SK-N-MC (cell line): ENCODE data around the gene PTPRN.

Experiments
- EZH2 ChIP-seq: fragments of 200-600 bp; sonication (generic); IDR thresholded peaks from one replicate; pipeline ENCODE4 v1.6.1; 2017; ENCODE audit warnings: antibody characterized with exemption
- POLR2AphosphoS5 ChIP-seq: IDR thresholded peaks from 2 replicates; pipeline ENCODE4 v1.6.1; 2012; ENCODE audit warnings: mild to moderate bottlenecking, low read depth, low read length, borderline replicate concordance

- TF ChIP-seq EZH2 (peak; percentile 65), POLR2AphosphoS5 (peak; percentile 79)
These were observed 55.2 kb downstream of the PTPRN start, which contains the start of gene TUBA4A for GRCh38 chr2:219253753-219254589.
